Activated CD4-positive, alpha-beta T cell treated with anti-CD3 and anti-CD28 coated beads, Interleukin-2, Interleukin-6, amounts not matched to agents 100 ng/mL and 50 ng/mL, durations not matched to agents 16 hours and 8 hours (primary cell): ENCODE measurements around the gene TMEM63B.
A peak's percentile ranks its signal among the peaks of the same experiment; 100 is the strongest.
"Not testable (repeated sequence)": the region's sequence is repeated elsewhere in the genome, so short reads cannot be mapped to it uniquely, and the experiment has no call there.

Experiments used
- DNase-seq: peaks from one replicate; pipeline ENCODE4 v3.0.0-alpha.2; 2020

The TMEM63B gene

DNA sequence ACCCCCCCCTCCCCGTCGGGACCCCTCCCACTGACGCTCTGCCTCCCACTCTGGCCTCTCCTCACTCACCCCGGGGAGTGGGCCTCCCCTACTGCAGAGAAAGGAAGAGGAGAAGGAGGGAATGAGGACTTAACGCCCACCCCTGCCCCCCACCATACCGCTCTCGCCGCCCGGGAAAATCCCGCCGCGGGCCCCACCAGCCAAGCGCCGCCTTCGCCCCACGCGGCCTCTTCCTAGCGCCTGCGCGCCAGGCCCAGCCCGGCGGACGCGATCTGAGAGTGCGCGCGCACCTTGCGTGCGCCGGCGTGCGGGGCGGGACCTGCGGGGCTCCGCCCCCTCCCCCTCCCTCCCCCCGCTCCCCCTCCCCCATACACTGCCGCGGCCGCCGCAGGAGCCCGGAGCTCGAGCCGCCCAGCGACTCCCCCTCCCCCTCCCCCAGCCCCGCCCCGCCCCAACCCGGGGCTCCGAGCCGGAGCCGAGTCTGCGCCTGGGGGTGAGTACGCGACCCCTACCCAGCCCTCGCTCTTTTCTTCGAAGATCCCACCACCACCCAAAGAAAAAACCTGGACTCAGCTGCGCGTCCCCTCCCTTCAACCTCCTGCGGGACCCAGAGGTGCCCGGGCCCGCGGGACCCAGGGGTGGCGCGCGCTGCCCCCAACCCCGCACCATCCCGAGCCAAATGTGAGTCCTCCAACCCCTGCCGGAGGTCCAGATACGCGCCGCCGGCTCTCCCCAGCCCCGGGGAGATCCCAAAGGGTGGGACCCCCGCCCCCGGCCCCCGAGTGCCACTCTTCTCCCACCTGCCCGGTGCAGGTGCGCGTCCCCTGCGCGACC is at the start of gene TMEM63B, which contains the start of gene MRPL14:
TMEM63B (plus strand) TSS at position 369 of the 834 bp plus-strand sequence. CDS start 7,031 bp downstream, outside the sequence.
MRPL14 (minus strand) TSS at position 267 of the 834 bp plus-strand sequence. CDS start 10,841 bp downstream, outside the sequence.
- peak; percentile 94 for DNase-seq

DNA sequence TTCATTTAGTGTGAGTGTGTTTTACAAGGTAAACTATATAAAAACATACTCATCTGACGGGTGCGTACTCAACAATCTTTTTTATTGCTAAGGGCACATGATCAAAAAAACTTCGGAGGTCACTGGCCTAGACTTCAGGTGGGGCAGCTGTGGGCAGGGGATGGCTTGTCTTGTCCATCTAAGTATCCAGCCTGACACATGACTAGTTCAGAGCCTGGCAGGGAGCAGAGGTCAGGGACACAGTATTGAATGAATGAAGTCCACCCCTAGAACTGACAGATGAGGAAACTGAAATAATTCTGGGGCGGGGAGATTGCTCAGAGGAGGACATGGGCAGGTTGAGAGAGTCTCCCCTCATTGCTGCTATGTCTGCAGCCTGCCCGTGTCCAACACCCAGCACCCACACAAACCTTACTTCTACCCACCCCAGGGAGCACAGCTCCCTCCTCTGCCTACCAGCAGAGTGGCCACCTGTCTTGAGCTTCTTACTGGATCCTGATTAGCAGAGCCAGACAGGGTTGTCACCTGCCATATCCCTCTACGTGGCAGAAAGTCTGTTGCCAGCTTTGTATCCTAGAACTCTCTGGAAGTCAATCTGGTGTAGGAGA is 49.0 kb upstream of the TMEM63B start:
- DNase-seq, result no peak

- DNase-seq, result peak; percentile 82
Measured at GRCh38 chr6:44078827-44079671, 48.3 kb upstream of the TMEM63B start.

GRCh38 chr6:44079672-44080071 is 47.7 kb upstream of the TMEM63B start:
- DNase-seq, result no peak

DNA sequence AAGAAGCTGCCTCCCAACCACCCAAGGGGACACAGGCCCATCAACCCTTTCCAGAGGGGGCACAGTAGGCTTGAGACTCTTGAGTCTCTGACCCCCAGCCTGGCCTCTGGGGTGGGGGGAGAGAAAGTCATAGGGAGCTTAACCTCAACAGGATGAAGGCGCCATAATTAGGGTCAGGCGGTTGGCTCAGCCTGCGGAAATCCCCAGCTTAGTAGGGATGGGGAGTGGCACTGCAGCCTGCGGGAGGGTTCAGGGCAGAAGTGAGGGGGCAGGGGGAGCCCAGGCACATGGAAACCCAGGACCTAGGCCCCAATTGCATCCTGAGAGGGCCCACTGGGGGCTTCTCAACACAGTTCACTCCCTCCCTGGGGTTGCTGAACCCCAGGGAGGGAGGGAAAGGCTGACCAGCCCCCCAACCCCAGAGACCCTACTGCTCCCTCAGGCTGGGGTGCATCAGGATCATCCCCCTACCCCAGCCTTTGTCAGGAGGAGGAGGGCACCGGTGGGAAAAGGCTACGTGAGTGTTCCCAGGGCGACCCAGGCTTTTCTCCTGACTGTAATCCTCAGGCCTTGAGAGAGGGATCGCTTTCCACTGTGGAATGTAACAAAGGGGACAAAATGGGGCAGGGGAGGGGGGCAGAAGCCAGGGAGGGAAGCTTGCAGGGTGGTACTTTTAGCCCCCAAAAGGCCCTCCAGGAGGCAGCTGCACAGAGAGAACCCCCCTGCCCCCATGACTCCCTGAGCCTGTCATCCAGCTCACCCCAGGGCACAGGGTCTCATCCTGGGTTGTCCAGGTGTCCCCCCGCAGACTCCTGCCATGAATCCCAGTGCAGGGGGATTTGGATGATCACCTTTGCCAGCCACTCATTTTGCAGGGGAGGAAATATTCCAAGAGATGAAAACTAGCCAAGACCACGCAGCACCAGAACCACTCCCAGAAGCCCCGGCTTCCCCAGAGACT is 46.5 kb upstream of the TMEM63B start:
- DNase-seq, result no peak

- DNase-seq, result no peak
Measured at GRCh38 chr6:44081753-44082152, 45.6 kb upstream of the TMEM63B start.

GRCh38 chr6:44082872-44083321 is 44.5 kb upstream of the TMEM63B start:
- no peak for DNase-seq

GRCh38 chr6:44084231-44085014 is 42.9 kb upstream of the TMEM63B start:
- DNase-seq, result no peak

GRCh38 chr6:44085219-44085618 is 42.1 kb upstream of the TMEM63B start:
- DNase-seq, result no peak

DNA sequence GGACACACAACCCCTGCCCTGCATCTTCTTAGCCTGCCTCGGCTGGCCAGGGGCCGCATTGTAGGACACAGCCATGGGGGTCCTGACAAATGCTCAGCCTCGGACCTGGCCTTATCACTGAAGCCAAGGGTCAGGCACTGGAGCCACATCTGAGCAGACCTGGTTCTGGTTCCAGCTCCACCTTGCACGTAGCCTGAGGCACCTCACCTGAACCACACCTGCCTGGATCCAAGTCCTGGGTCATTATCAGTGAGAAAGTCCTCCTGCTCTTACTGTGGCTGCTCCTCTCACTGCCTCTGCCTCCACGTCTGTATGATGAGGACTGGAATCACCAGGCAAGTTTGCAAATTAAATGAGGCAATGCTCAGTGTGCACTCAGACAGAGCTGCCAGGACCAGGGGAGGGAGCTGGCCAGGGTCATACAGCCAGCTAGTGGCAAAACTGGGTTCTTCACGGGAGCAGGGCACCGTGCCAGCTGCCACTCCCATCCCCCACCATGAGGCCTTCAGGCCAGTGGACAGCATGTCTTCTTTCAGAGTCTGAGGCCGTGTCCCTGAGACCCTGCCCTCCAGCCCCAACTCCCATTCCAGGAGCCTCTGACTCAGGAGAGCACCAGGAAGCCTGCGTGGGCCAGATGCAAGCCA is 40.3 kb upstream of the TMEM63B start:
- DNase-seq, result no peak

DNA sequence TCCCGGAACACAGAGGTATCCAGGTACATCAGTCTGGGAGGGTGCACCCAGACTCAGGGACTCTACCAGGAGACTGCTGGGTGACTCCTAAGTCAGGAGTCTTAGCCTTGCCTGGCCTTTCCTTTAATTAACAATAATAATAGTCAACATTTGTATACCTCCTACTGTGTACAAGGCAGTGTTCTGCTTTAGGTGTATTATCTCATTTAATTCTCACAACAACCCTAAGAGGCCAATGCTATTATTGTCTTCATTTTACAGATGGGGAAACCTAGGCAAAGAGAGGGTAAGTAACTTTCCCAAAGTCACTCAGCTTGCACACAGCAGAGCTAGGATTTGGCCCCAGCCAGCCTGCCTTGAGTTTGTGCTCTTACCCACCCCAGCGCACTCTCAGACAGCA is 39.7 kb upstream of the TMEM63B start:
- DNase-seq, result no peak

DNA sequence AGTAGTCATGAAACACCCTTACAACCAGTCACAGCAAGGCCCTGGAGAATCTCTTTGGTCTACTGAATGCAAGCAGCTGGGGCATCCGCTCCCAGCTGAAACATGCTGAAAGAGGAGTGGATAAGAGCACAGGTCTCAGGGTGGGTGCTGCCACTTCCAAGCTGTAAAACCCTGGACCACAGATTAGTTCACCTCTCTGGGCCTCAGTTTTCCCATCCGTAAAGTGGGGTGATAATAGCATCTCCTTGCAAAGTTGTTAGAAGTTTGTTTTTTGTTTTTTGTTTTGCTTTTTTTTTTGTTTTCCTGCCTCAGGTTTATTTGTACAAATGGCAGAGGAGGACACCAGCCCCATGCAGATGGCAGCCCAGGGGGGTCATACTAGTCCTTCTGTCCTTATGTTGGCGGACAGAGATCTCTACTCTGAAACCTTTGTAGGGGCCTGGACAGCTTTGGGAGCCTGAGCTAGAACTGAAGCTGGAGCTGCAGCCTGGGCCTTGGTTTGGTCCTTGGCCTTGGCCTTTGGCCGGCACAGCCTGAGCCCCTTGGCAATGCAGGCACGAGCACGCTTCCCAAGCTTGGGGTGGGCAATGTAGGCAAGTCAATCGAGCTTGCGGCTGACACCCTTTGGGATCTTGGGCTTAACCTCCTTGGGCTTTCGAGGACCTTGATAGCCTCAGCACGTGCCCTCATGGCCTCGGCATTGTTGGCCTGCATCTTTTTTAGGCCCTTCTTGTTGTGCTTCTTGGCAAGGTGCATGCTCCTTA is 38.3 kb upstream of the TMEM63B start:
- DNase-seq, result no peak

GRCh38 chr6:44090465-44090864 is 36.9 kb upstream of the TMEM63B start:
- DNase-seq, result no peak

GRCh38 chr6:44091356-44091755 is 36.0 kb upstream of the TMEM63B start:
- not testable (repeated sequence) for DNase-seq

DNA sequence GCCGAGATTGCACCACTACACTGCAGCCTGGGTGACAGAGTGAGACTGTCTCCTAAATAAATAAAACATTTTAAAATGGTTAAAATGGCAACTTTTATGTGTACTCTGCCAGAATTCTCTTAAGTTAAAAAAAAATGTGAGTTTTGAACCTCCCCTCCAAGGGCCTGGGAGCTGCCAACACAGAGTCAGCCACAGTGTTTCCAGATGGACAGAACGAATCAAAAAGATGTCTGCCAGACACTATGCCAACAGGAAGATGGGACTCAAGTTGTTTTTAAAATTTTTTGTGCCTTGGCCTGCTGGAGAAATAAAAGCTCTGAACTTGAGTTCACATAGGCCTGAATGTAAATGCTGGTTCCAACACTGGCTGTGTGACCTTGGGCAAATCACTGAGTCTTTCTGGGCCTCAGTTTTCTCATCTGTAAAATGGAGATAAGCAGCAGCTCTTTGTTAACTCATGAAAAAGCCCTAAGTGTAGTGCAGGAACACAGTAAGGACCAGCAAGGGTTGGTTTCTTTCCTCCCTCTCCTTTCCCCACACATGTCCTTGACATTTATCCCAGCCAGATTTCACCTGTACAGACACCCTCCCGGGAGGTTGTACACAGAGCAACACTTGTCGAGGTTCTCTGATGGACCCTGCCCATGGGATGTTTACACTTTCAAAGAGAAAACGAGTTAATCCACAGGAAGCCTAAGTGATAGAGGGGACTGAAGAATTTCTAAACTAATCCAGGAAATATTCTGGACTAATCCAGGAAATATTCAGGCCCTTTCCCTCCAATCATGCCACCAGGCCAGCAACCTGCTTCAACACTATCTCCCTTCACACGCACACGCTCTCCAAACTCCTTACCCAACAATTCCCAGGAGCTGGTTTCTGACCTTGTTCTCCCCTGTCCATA is 35.1 kb upstream of the TMEM63B start:
- no peak for DNase-seq

DNA sequence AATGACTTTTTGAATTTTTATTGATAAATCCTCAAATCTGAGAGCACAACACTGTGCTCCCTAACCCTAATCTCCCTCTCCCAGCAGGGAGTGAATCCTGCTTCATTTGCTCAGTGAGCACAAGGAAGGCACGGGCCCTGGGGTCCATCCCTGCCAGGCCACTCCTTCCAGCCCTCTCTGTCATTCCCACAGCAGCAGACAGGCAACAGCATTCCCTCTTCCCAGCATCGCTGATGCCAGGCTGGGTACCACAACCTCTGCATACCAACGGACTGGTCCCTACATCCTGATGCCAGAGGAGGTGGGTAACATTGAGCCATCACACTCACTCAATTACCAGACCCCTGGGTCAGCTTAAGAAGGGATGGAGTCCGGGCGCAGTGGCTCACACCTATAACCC is 34.3 kb upstream of the TMEM63B start:
- DNase-seq, result no peak

GRCh38 chr6:44093750-44094402 is 33.5 kb upstream of the TMEM63B start:
- no peak for DNase-seq
